ENCODE data around the gene HHLA2.
A peak's percentile ranks its signal among the peaks of the same experiment; 100 is the strongest.

HHLA2 gene

DNA sequence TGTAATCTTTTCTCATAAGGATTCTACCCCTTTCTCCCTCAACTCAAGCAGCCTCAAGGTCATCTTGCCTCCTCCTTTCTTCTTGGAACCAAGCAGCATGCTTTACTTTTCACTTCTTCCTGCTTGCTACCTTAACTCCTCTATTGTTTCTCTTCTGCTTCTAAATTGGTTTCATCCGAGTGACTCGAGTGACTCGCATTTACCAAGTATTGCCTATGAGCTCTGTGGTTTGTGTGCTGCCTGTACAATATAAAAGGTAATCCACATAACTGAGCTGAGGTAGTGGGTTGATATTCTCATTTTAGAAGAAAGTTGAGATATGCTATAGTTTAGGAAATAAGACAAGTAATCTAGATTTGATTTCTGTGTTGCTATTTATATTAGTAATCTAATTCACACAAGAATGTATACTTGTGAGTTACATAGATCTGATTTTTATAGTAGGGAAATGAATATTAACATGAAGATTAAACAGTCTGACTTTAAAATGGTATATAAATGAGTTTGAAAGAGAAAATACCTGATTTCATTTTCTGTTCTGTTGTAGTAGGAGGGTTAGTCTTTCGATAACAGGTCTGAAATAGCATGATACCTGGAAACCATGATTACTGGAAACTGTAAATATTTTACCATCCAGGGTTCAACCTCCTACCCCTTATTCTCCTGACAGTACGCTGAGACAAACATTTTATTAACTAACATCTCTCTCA lies 5.5 kb downstream of the HHLA2 start:
- no peak for DNase-seq

DNA sequence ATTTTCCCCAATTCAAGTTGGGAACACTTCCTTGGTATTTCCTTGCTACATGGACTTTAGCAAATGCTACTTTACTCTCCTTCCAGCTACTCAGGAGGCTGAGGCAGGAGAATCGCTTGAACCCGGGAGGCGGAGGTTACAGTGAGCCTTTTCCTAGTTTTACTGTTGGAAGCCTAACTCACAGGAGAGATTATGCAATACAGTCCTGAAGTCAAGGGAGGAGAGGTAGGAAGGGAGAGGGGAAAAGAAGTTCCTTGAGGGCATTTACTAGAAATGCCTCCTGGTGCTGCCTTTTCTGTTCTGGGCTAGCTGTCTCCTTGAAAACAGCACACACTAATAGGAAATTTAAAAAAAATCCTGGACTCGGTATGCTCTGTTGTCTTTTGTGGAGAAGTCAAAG lies 6.2 kb downstream of the HHLA2 start:
- no peak for DNase-seq

- DNase-seq: no peak
Measured at GRCh38 chr3:108305484-108306172, 9.3 kb downstream of the HHLA2 start.

DNA sequence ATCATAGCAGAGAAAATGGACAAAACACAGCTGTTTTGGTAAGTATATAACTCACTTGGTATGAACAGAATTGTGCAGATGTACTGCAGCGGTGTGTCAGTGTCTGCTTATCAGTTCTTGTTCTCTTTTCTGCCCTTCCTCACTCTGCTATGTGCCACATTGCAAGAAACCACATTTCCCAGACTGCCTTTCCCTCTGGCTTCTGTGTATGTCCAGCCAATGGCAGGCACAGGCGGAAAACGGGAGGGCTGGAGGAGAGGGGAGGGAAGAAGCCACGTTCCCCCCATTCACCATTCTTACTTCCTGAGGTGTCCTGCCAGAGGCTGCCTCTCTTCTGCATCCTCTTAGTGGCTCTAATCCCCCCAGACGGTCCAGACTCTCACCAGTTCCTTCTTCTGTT lies 15.4 kb downstream of the HHLA2 start:
- DNase-seq: no peak

DNA sequence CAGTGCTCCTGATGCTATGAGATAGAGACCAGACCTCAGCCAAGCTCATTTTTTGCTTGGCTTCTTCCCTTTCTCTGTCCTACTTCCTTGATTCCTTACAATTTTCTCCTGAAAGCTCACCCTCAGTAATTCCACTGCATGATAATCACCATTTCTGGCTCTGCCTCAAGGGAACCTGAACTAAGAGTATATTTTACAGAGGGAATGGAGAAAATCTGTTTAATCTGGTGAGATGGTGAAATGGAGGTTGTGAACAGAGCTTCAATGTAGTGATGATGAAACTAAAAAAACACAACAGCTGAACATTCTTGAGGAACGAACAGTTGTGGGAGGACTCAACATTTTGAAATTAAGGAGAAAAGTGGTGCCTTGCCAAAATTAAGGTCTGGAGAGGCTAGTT lies 16.3 kb downstream of the HHLA2 start:
- DNase-seq: no peak

DNA sequence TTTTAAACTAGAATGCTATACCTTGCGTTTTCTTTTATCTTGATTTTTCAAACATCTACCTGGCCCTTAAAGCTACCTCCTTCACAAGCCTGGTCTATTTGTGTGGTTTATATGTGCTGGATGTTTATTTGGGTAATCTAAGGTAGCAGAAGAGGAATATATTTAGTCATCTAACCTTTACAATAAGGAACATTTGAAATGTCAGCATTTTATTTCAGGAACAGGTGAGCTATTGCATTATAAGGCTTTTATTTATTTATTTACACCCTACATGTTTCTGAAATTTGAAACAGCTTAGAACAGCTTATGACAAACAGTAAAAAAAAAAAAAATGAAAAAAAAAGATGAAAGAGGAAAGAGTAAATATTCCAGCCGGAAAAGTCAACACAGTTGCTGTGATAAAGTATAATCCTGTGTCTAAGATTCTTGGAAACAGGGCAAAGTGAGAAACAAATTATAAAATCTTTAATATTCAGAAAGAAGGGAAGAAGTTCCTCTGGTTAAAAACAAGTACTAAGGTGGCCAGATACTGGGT lies 19.5 kb downstream of the HHLA2 start:
- DNase-seq: no peak

DNA sequence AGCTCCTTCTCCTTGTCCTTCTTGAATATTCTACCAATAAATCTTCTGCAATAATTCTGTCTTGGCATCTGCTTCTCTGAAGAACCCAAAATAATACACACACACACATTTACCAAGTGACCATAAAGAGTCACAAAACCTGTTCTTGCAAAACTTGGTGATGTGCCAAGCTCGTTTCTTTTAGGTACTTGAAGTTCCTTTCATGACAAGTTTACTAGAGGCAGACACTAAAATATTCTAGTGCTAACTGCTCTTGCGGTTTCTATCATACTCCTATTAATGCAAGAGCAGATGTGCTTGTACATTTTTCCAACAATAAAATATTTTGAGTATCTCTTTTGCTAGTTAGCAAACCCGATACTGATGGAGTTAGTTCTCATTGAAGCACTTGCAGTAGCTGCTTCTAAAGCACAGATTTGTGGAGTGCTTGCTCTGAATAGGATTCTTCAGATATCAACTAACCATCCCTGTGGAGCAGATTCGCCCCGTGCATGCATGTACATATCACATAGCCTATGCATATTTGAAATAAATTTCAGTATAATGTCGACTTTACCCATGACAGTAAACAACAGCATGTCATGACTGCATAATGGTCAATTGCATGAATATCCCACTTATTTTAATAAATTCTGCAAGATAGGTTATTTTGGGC lies 23.2 kb downstream of the HHLA2 start:
- DNase-seq: no peak

- no peak for DNase-seq
Measured at GRCh38 chr3:108320746-108321350, 24.5 kb downstream of the HHLA2 start.

DNA sequence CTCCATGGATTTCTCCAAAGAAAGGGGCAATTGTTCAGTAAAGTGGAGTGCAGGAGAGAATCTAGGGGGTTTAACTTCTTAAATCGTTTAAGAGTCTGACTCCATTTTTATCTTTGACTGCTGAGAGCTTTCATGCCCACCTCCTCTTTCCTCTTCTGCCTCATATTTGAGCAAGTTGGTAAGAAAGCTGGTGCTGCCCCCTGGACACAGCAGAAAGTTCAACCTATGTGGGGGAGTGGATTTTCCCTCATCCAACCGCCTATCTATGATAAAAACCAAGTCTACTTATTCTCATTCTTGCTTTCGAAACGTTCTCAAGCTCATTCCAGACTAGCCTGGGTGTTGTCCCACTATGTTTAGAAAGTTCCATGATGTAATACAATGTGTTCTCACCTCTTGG lies 26.0 kb downstream of the HHLA2 start:
- peak in 1 of 4 experiments; percentile 1 for DNase-seq

- DNase-seq: no peak
Measured at GRCh38 chr3:108324177-108324576, 27.8 kb downstream of the HHLA2 start.

DNA sequence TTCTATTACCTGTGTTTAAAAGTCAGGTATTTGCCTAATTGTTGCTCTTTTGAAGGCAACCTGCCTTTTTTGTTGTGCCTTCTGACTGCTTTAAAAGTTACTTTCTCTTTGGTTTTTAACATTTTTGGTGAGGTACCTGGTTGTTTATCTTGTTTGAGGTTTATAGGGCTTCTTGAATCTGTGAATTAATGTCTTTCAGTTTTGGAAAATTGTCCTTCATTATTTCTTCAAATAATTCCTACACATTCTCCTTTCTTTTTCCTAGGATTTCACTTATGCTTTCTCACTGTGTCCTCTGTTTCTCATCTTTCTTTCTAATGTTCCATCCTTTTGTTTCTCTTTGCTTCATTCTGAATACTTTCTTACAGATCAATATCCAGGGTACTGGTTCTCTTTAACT lies 30.8 kb downstream of the HHLA2 start:
- no peak for DNase-seq

DNA sequence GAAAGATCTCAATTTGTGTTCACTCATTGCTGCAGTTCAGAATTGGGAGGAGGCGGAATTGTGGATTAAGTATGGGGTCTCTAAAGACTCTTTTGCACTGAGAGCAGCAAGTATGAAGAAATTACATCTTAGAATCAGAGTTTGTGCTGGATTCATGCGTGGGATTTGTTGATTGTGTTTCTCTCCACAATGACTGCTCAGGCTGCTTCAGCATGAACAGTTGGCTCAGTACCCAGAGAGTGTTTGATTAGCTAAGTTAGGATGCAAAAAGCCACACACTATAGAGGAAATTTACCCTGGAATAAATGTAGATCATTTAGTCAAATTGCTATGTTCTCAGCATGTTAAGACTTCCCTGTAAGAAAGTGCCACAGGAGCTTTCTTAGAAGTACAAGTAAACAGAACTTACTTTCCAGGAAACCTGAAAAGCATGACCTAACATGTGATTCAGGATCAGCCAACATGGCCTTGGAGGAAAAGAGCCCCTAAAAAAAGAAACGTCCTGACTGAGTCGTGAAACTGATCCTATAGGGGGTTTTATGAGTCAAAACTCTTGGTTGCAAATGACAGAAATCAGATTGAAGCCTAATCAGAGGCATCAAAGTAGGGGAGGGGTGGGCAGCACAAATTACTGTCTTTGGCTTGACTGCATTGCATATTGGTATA lies 32.6 kb downstream of the HHLA2 start:
- DNase-seq: no peak

DNA sequence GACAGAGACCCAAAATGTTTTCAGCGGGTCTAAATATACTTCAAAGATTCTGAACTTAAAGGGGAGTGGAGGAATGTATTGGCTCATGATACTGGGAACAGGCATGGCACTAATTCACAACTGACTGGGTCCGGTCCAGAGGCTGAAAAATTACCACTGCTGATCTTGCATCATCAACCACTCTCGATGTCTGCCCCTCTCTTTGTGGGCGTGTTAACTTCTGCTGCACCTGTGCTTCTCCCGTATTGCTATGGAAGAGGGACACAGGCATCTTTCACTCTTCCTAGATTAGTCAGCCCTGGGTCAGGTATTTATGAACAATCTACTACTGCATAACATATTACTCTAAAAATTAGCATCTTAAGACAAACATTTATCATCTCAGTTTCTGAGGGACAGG lies 33.2 kb downstream of the HHLA2 start:
- no peak for DNase-seq

- DNase-seq: no peak
Measured at GRCh38 chr3:108329947-108330346, 33.6 kb downstream of the HHLA2 start.

- no peak for DNase-seq
Measured at GRCh38 chr3:108331792-108332191, 35.4 kb downstream of the HHLA2 start.

DNA sequence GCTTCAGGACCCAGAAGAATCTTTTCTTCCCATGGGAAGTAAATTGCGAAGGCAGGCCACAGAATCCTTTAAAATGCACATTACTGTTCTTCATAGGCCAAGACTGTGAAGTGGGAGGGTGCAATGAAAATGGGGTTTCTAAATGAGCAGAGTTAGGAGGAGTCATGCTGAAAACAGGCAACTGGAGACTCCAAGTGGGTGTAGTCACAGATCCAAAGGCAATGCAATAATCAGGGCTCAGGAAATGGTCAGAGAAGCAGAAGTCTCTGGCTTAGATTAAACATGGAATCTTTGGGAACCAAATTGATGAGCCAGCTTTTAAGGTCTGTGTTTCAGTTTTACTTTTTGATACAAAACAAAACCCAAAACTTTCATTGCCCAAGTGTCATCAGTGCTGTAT lies 37.6 kb downstream of the HHLA2 start:
- no peak for DNase-seq

DNA sequence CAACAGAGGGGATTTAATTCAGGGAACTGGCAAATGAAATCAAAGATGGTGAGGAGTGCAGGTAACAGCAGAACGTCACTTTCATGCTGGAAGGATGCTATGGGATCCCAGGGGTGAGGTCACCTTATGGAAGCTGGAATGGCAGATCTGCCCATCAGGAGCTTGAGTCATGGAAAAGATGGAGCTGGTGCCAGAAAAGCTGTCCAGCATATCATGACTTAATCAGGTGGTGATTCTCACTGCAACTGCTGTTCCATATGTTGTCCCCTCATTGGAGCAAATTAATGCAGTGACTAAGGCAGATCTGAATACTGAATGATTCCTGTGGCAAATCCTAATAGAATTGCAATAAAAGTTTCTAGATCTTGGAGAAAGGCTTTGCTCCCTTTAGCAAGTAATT lies 38.4 kb downstream of the HHLA2 start:
- no peak for DNase-seq

- DNase-seq: no peak
Measured at GRCh38 chr3:108338901-108339545, 42.7 kb downstream of the HHLA2 start.

GRCh38 chr3:108341911-108342310 lies 45.6 kb downstream of the HHLA2 start:
- DNase-seq: no peak

DNA sequence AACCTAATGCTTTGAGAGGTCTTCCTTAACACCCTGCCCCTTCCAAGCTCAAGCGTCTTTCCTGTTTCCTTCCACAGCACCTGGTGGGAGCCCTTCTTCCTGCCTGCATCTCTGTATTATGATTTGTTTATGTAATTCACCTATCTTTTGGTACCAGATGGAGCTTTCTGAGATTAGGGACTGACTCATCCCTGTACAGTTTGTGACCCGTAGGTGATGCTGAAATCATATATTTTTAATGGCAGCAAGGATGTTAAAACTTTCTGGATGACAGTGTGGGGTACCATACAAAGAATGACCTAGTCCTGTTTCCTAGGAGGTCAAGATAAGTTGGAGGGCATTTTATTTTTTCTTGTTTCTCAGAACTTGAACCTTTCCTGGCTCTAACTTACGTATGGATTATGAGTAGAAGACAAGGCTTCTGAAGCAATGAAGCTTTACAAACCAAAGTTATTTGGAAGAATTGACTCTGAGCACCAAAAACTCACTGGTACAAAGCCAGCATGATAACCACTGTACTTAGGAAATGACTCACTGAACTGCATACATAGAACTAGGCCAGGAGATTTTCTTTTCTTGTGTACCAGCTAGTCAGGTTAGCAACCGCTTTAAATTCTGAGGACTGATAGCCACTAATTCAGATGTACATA lies 46.6 kb downstream of the HHLA2 start:
- DNase-seq: no peak

GRCh38 chr3:108343491-108343890 lies 47.1 kb downstream of the HHLA2 start:
- DNase-seq: no peak

Measured in activated naive CD4-positive, alpha-beta T cell (primary cell).